ENCODE measurements around the gene TAF11.
"Not testable (repeated sequence)": the region's sequence is repeated elsewhere in the genome, so short reads cannot be mapped to it uniquely, and the experiment has no call there.

Gene TAF11

GRCh38 chr6:34887753-34888513, at the start of gene TAF11:
Gene TAF11, minus strand, starts transcription at chr6:34888042. Its CDS starts 85 bp downstream, at chr6:34887957.
- peak; percentile 74 for DNase-seq (ENCODE audit: low read depth)

GRCh38 chr6:34934516-34934915, 46.7 kb upstream of the TAF11 start:
- DNase-seq (ENCODE audit: low read depth): peak; percentile 9

- not testable (repeated sequence) for DNase-seq (ENCODE audit: low read depth)
These were observed 44.4 kb upstream of the TAF11 start for GRCh38 chr6:34932202-34932601.

GRCh38 chr6:34930221-34930620, 42.4 kb upstream of the TAF11 start:
- no peak for DNase-seq (ENCODE audit: low read depth)

GRCh38 chr6:34929241-34929978, 41.6 kb upstream of the TAF11 start:
- no peak for DNase-seq (ENCODE audit: low read depth)

GRCh38 chr6:34928695-34929094, 40.9 kb upstream of the TAF11 start:
- DNase-seq (ENCODE audit: low read depth): no peak

- no peak for DNase-seq (ENCODE audit: low read depth)
These were observed 40.4 kb upstream of the TAF11 start for GRCh38 chr6:34928220-34928619.

GRCh38 chr6:34926655-34927054, 38.8 kb upstream of the TAF11 start:
- DNase-seq (ENCODE audit: low read depth): peak; percentile 10

GRCh38 chr6:34924831-34925625, 37.2 kb upstream of the TAF11 start:
- no peak for DNase-seq (ENCODE audit: low read depth)

- DNase-seq (ENCODE audit: low read depth): peak; percentile 27
These were observed 34.4 kb upstream of the TAF11 start for GRCh38 chr6:34922177-34922663.

GRCh38 chr6:34920097-34920496, 32.3 kb upstream of the TAF11 start:
- no peak for DNase-seq (ENCODE audit: low read depth)

GRCh38 chr6:34919651-34920050, 31.8 kb upstream of the TAF11 start:
- no peak for DNase-seq (ENCODE audit: low read depth)

- DNase-seq (ENCODE audit: low read depth): no peak
These were observed 29.9 kb upstream of the TAF11 start for GRCh38 chr6:34917626-34918285.

- DNase-seq (ENCODE audit: low read depth): no peak
These were observed 28.6 kb upstream of the TAF11 start for GRCh38 chr6:34916348-34916967.

- no peak for DNase-seq (ENCODE audit: low read depth)
These were observed 26.5 kb upstream of the TAF11 start for GRCh38 chr6:34914358-34914757.

GRCh38 chr6:34912715-34913464, 25.0 kb upstream of the TAF11 start:
- DNase-seq (ENCODE audit: low read depth): peak; percentile 73

- no peak for DNase-seq (ENCODE audit: low read depth)
These were observed 24.0 kb upstream of the TAF11 start for GRCh38 chr6:34911822-34912221.

GRCh38 chr6:34909320-34909883, 21.6 kb upstream of the TAF11 start:
- no peak for DNase-seq (ENCODE audit: low read depth)

- no peak for DNase-seq (ENCODE audit: low read depth)
These were observed 20.4 kb upstream of the TAF11 start for GRCh38 chr6:34908194-34908593.

- DNase-seq (ENCODE audit: low read depth): no peak
These were observed 19.0 kb upstream of the TAF11 start for GRCh38 chr6:34906826-34907225.

All from non-pigmented ciliary epithelial cell (primary cell).